Hepatocyte (in vitro differentiated cells): ENCODE measurements around the gene CMKLR1.

Experiments used
- EZH2phosphoT487 ChIP-seq: fragments of 200-600 bp; sonication (generic); IDR thresholded peaks from one replicate; pipeline ENCODE4 v1.6.1; 2018; ENCODE audit warnings: antibody characterized with exemption, mild to moderate bottlenecking, low read depth, moderate library complexity; ENCODE audit not compliant: unreplicated experiment, severe bottlenecking
- TF ChIP-seq, protein P1 (sequence below): fragments of 200-600 bp; sonication (generic); IDR thresholded peaks from 2 replicates; pipeline ENCODE4 v1.5.1; 2016; ENCODE audit warnings: antibody characterized with exemption, mild to moderate bottlenecking; ENCODE audit not compliant: poor library complexity

DNA sequence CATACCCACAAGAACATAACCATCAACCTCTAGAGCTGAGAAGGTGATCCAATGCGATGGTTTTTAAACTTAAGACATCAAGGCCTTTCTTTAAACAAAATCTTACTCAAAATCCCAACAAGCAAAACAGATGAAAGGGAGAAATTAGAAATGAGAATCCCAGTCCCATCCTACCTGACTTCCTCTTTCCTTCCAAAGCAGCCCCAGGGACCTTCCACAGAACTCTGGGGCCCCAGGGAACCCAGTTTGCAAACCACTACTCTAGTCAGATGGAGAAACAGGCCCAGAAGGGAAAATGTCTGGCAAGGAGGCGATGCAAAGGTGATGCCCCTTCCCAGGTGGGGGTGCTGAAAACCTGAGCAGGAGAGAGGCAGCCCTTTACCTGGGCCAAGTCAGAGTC, 29.0 kb upstream of the CMKLR1 start:
- TF ChIP-seq, protein P1, sequence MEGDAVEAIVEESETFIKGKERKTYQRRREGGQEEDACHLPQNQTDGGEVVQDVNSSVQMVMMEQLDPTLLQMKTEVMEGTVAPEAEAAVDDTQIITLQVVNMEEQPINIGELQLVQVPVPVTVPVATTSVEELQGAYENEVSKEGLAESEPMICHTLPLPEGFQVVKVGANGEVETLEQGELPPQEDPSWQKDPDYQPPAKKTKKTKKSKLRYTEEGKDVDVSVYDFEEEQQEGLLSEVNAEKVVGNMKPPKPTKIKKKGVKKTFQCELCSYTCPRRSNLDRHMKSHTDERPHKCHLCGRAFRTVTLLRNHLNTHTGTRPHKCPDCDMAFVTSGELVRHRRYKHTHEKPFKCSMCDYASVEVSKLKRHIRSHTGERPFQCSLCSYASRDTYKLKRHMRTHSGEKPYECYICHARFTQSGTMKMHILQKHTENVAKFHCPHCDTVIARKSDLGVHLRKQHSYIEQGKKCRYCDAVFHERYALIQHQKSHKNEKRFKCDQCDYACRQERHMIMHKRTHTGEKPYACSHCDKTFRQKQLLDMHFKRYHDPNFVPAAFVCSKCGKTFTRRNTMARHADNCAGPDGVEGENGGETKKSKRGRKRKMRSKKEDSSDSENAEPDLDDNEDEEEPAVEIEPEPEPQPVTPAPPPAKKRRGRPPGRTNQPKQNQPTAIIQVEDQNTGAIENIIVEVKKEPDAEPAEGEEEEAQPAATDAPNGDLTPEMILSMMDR, result no peak
- no peak for TF ChIP-seq EZH2phosphoT487
